GM23338 (cell line): ENCODE results near the gene MCIDAS. TPM values are rescaled to one million over a fixed set of nuclear protein-coding genes. Genes with fewer than 3 reads are reported as not detected.

Source experiments
- ATAC-seq: fragments of 200-7000 bp; cut with Tn5 transposase; 3 replicates; pipeline ENCODE4 v1.9.1; 2020
- DNase-seq: peaks from one replicate; pipeline ENCODE4 v3.0.0-alpha.2; 2015; ENCODE audit warnings: low spot score
- H2AFZ ChIP-seq: fragments of 200-600 bp; sonication (generic); 2 replicates; pipeline ENCODE4 v1.8.0; 2016; ENCODE audit warnings: antibody characterized with exemption, mild to moderate bottlenecking, moderate library complexity
- H3F3A ChIP-seq: fragments of 200-600 bp; sonication (generic); replicated peaks from 2 replicates; pipeline ENCODE4 v1.8.0; 2017; ENCODE audit warnings: antibody characterized with exemption, mixed run types, low read depth
- H3K27ac ChIP-seq: fragments of 200-600 bp; sonication (generic); 2 replicates; pipeline ENCODE4 v1.6.1; 2016; ENCODE audit warnings: low read depth
- H3K27me3 ChIP-seq: fragments of 200-600 bp; sonication (generic); 2 replicates; pipeline ENCODE4 v1.8.0; 2016; ENCODE audit warnings: mild to moderate bottlenecking, mixed run types, moderate library complexity; ENCODE audit not compliant: insufficient read depth
- H3K36me3 ChIP-seq: fragments of 200-600 bp; sonication (generic); 2 replicates; pipeline ENCODE4 v1.8.0; 2016; ENCODE audit warnings: mild to moderate bottlenecking; ENCODE audit not compliant: insufficient read depth
- H3K4me1 ChIP-seq: fragments of 200-600 bp; sonication (generic); 2 replicates; pipeline ENCODE4 v1.8.0; 2016; ENCODE audit warnings: mild to moderate bottlenecking, moderate library complexity; ENCODE audit not compliant: insufficient read depth
- H3K4me2 ChIP-seq: fragments of 200-600 bp; sonication (generic); 2 replicates; pipeline ENCODE4 v1.7.1; 2017; ENCODE audit warnings: mixed run types
- H3K4me3 ChIP-seq: fragments of 200-600 bp; sonication (generic); 2 replicates; pipeline ENCODE4 v1.6.1; 2016; ENCODE audit warnings: mixed run types
- H3K79me2 ChIP-seq: fragments of 200-600 bp; sonication (generic); replicated peaks from 2 replicates; pipeline ENCODE4 v1.8.0; 2017; ENCODE audit warnings: mild to moderate bottlenecking; ENCODE audit not compliant: insufficient read depth
- H3K9me2 ChIP-seq: fragments of 200-600 bp; sonication (generic); 2 replicates; pipeline ENCODE4 v1.8.0; 2017; ENCODE audit not compliant: insufficient read depth
- H4K20me1 ChIP-seq: fragments of 200-600 bp; sonication (generic); replicated peaks from 2 replicates; pipeline ENCODE4 v1.8.0; 2017; ENCODE audit warnings: mild to moderate bottlenecking; ENCODE audit not compliant: insufficient read depth
- H3K27ac Mint-ChIP-seq: 2 replicates; pipeline ENCODE4 v1.8.0; 2020; ENCODE audit warnings: inconsistent platforms, mild to moderate bottlenecking, moderate library complexity, mixed read lengths
- H3K27me3 Mint-ChIP-seq: 3 replicates; pipeline ENCODE4 v1.8.0; 2022; ENCODE audit warnings: low read depth, mild to moderate bottlenecking, moderate library complexity, mixed read lengths, inconsistent platforms; ENCODE audit not compliant: insufficient read depth, poor library complexity
- H3K36me3 Mint-ChIP-seq: 3 replicates; pipeline ENCODE4 v1.8.0; 2021; ENCODE audit warnings: low read depth, mild to moderate bottlenecking, inconsistent platforms, moderate library complexity, mixed read lengths
- H3K4me1 Mint-ChIP-seq: 3 replicates; pipeline ENCODE4 v1.8.0; 2020; ENCODE audit warnings: mild to moderate bottlenecking, inconsistent platforms, mixed read lengths
- H3K4me3 Mint-ChIP-seq: 3 replicates; pipeline ENCODE4 v1.8.0; 2021; ENCODE audit warnings: moderate library complexity, mild to moderate bottlenecking, inconsistent platforms, mixed read lengths
- H3K9me3 Mint-ChIP-seq: 3 replicates; pipeline ENCODE4 v1.8.0; 2020; ENCODE audit warnings: moderate library complexity, mild to moderate bottlenecking, inconsistent platforms, mixed read lengths
- EZH2 ChIP-seq: fragments of 200-600 bp; sonication (generic); IDR thresholded peaks from one replicate; pipeline ENCODE4 v1.8.0; 2017; ENCODE audit warnings: antibody characterized with exemption, mild to moderate bottlenecking, low read depth; ENCODE audit not compliant: unreplicated experiment
- EZH2phosphoT487 ChIP-seq: fragments of 200-600 bp; sonication (generic); IDR thresholded peaks from one replicate; pipeline ENCODE4 v1.8.1; 2018; ENCODE audit warnings: antibody characterized with exemption; ENCODE audit not compliant: unreplicated experiment
- NANOG ChIP-seq: IDR thresholded peaks from 2 replicates; pipeline ENCODE4 v1.6.1; 2016; ENCODE audit warnings: antibody characterized with exemption, borderline replicate concordance
- POLR2AphosphoS5 ChIP-seq: IDR thresholded peaks from 2 replicates; pipeline ENCODE4 v1.6.1; 2016; ENCODE audit warnings: antibody characterized with exemption, low read depth
- ZNF114 ChIP-seq: fragments of 250-450 bp; sonication (Bioruptor Pico); IDR thresholded peaks from 2 replicates; pipeline ENCODE4 v1.5.0; 2020; ENCODE audit warnings: mild to moderate bottlenecking, moderate library complexity
- ZNF331 ChIP-seq: fragments of 250-450 bp; sonication (Bioruptor Pico); IDR thresholded peaks from 2 replicates; pipeline ENCODE4 v1.5.0; 2020; ENCODE audit warnings: low read depth, mild to moderate bottlenecking, moderate library complexity
- polyA plus RNA-seq: library from polyadenylated mRNA; unstranded; fragments of >200 nt; fragmentation: Nextera tagmentation; extraction: Ambion mirVana; gene quantifications from 2 replicates; pipeline ENCODE4 v1.2.1, GENCODE V29; 2016
- total RNA-seq: library from RNA; depleted of rRNA; stranded (reverse); fragments of >200 nt; shearing (Covaris generic); gene quantifications from 2 replicates; pipeline ENCODE4 v1.2.3, GENCODE V29; 2014
- TF ChIP-seq, protein P1 (sequence below): IDR thresholded peaks from 2 replicates; pipeline ENCODE4 v1.6.1; 2016; ENCODE audit warnings: antibody characterized with exemption
- TF ChIP-seq, protein P2 (sequence below), 2 experiments: fragments of 200-600 bp in 1 of 2; sonication (generic) in 1 of 2; conservative IDR thresholded peaks; 2 replicates each; pipeline versions ENCODE4 v1.5.1 to v1.6.1; 2016 to 2017; ENCODE audit warnings: antibody characterized with exemption in 2 of 2, low read depth in 2 of 2, mild to moderate bottlenecking in 2 of 2, moderate library complexity in 1 of 2

The MCIDAS gene
- total and polyA plus RNA-seq, 2 experiments from 2014 or later: not detected

DNA sequence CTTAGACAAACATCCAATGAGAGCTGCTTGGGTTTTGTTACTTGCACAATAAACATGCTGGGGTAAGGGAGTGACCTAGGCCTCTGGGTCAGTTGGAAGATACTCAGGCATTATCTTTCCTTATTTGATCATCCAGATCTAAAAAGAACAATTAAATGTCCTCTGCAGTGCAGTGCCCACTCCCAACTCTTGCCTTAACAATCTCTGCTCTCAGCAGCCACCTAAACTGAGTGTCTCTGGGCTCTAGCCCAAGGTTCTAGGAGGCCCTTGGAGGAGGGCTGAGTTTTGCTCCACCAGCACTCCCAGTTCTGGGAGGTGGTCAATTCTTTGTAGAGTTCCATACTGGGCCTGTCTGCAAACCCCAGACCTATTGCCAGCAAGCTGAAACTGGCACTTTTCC is 1.8 kb downstream of the MCIDAS start (continued):
- TF ChIP-seq ZNF114 (CRISPR knock-in tag): no peak
- TF ChIP-seq EZH2phosphoT487: no peak
- TF ChIP-seq, protein P1, sequence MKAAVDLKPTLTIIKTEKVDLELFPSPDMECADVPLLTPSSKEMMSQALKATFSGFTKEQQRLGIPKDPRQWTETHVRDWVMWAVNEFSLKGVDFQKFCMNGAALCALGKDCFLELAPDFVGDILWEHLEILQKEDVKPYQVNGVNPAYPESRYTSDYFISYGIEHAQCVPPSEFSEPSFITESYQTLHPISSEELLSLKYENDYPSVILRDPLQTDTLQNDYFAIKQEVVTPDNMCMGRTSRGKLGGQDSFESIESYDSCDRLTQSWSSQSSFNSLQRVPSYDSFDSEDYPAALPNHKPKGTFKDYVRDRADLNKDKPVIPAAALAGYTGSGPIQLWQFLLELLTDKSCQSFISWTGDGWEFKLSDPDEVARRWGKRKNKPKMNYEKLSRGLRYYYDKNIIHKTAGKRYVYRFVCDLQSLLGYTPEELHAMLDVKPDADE: no peak
- TF ChIP-seq POLR2AphosphoS5: no peak
- no peak for TF ChIP-seq ZNF331
- TF ChIP-seq, protein P2, sequence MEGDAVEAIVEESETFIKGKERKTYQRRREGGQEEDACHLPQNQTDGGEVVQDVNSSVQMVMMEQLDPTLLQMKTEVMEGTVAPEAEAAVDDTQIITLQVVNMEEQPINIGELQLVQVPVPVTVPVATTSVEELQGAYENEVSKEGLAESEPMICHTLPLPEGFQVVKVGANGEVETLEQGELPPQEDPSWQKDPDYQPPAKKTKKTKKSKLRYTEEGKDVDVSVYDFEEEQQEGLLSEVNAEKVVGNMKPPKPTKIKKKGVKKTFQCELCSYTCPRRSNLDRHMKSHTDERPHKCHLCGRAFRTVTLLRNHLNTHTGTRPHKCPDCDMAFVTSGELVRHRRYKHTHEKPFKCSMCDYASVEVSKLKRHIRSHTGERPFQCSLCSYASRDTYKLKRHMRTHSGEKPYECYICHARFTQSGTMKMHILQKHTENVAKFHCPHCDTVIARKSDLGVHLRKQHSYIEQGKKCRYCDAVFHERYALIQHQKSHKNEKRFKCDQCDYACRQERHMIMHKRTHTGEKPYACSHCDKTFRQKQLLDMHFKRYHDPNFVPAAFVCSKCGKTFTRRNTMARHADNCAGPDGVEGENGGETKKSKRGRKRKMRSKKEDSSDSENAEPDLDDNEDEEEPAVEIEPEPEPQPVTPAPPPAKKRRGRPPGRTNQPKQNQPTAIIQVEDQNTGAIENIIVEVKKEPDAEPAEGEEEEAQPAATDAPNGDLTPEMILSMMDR (conservative IDR thresholded peaks at IDR 0.05; ENCODE audit: low read depth in 2 of 2): no peak
- TF ChIP-seq EZH2: no peak
- no peak for TF ChIP-seq NANOG

- no peaks in the 10 kb centered on the region for H3K9me2 ChIP-seq
- H3K27ac ChIP-seq: no peak overlapping the region
- no peak overlapping the region for H3K27ac Mint-ChIP-seq
- peak overlapping the region; percentile 47; the same call in 1 of the 2 replicates for H3K4me3 ChIP-seq
- peaks cover 2% of the 10 kb centered on the region; the same call in 2 of the 3 replicates for H3K9me3 Mint-ChIP-seq
- TF ChIP-seq, protein P2 (conservative IDR thresholded peaks at IDR 0.05; ENCODE audit: low read depth in 2 of 2): no peak
- TF ChIP-seq EZH2: peak; percentile 90
- TF ChIP-seq EZH2phosphoT487: peak; percentile 85
- no peaks in the 10 kb centered on the region for H3K36me3 ChIP-seq
- H3K27me3 Mint-ChIP-seq: peaks cover 95% of the 10 kb centered on the region
- peak overlapping the region; percentile 71 for H3K4me2 ChIP-seq
- peak overlapping the region; percentile 86 for H2AFZ ChIP-seq
- H3F3A ChIP-seq: peaks cover 17% of the 10 kb centered on the region
- peak; percentile 10 for DNase-seq
- H3K79me2 ChIP-seq: no peaks in the 10 kb centered on the region
- peaks cover 100% of the 10 kb centered on the region for H3K27me3 ChIP-seq
- H3K4me3 Mint-ChIP-seq: peak overlapping the region; percentile 42
- H3K36me3 Mint-ChIP-seq: no peaks in the 10 kb centered on the region
- peaks cover 39% of the 10 kb centered on the region for H4K20me1 ChIP-seq
- no peak for ATAC-seq
- H3K4me1 ChIP-seq: peaks cover 27% of the 10 kb centered on the region
- H3K4me1 Mint-ChIP-seq: peaks cover 39% of the 10 kb centered on the region
These were observed 3.3 kb downstream of the MCIDAS start for GRCh38 chr5:55223812-55224240.
